ENCODE results near the gene PRDM11. TPM values are rescaled to one million over a fixed set of nuclear protein-coding genes. Genes with fewer than 3 reads are reported as not detected.

PRDM11 gene
- total and polyA plus RNA-seq, 2 of the 8 experiments (the other 6 are each of a cell fraction or from before 2014, with no cell fraction given), result 3.6 to 11.7 TPM

DNA sequence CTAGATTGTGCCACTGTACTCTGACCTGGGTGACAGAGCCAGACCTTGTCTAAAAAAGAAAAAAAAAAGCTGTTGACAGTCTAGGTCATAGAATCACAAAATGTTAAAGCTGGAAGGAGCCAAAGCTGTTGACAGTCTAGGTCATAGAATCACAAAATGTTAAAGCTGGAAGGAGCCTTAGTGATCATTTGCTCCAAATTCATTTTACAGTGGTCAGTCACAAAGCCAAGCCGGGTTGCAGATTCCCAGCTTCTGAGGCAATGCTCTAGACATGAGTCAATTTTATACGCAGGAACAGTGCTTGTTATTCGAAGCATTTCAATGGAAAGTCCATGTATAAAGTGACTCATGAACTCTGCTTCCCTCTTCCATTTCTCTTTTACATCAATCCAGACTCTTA lies 92.3 kb downstream of the PRDM11 start:
- no peaks in the 10 kb centered on the region for H3K36me3 ChIP-seq (ENCODE audit: control insufficient read depth in 2 of 4, insufficient read depth in 4 of 4, low read length in 3 of 4)
- no peaks in the 10 kb centered on the region for H3K79me1 ChIP-seq (ENCODE audit: low read depth, low read length)
- no peak overlapping the region for H2AFZ ChIP-seq (ENCODE audit: low read length)
- H2AK5ac ChIP-seq (ENCODE audit: low read depth, low read length), result no peak overlapping the region
- FAIRE-seq (no peak), DNase-seq (ENCODE audit: low read depth in 1 of 2, low spot score in 2 of 2) (no peak)
- no peak overlapping the region for H3K23ac ChIP-seq (ENCODE audit: insufficient read length)
- peaks cover 0 to 3% of the 10 kb centered on the region in 2 experiments; a peak in 1 of 4 replicates for H3K9me3 ChIP-seq (ENCODE audit: insufficient read depth in 2 of 2, low read depth in 1 of 2, low read length in 1 of 2)
- no peaks in the 10 kb centered on the region for H3K23me2 ChIP-seq (ENCODE audit: low read depth, low read length)
- no peak overlapping the region for H2BK120ac ChIP-seq (replicated peaks; ENCODE audit: low read depth, low read length)
- no peaks in the 10 kb centered on the region for H3K4me1 ChIP-seq (replicated peaks in 1 of 4; ENCODE audit: control insufficient read depth in 3 of 4, insufficient read depth in 4 of 4, low read length in 3 of 4)
- peaks cover 0 to 1% of the 10 kb centered on the region in 2 experiments for H4K20me1 ChIP-seq (replicated peaks in 1 of 2; ENCODE audit: control insufficient read depth in 1 of 2, insufficient read depth in 2 of 2, low read length in 2 of 2)
- H3K4me3 ChIP-seq (ENCODE audit: extremely low read depth in 1 of 4, insufficient read depth in 2 of 4, low read depth in 3 of 4, low read length in 4 of 4), result no peak overlapping the region
- H3K4ac ChIP-seq (replicated peaks; ENCODE audit: insufficient read length, low read depth, low read length), result no peak overlapping the region
- CTCF ChIA-PET (ENCODE audit: partially characterized antibody), result interaction anchor here (0.6 to 9.7 kb wide), 10 partner anchors 13 to 312 kb away, joined by 3 to 64 read pairs (median 4); no protein-coding TSS in a partner anchor
- POLR2A ChIA-PET (ENCODE audit: partially characterized antibody), result no interaction called here
- H3K56ac ChIP-seq (replicated peaks; ENCODE audit: insufficient read length, low read depth, low read length), result no peak overlapping the region
- H3K14ac ChIP-seq (ENCODE audit: insufficient read length), result no peak overlapping the region
- no peak overlapping the region for H3K18ac ChIP-seq (ENCODE audit: extremely low read depth, low read length)
- no peaks in the 10 kb centered on the region for H3K27me3 ChIP-seq (replicated peaks in 1 of 4; ENCODE audit: control insufficient read depth in 3 of 4, extremely low read depth in 1 of 4, insufficient read depth in 3 of 4, low read length in 3 of 4)
- H2BK12ac ChIP-seq (ENCODE audit: low read depth, low read length), result no peak overlapping the region
- H3K27ac ChIP-seq (ENCODE audit: low read depth, low read length), result no peak overlapping the region
- H3K4me2 ChIP-seq (ENCODE audit: insufficient read depth in 1 of 2, low read depth in 2 of 2, low read length in 2 of 2), result no peak overlapping the region
- H4K8ac ChIP-seq (ENCODE audit: extremely low read depth, insufficient read depth, low read length), result no peak overlapping the region
- no peak overlapping the region for H2BK15ac ChIP-seq (ENCODE audit: low read length)
- WGBS, 2 experiments (ENCODE audit: extremely low coverage in 1 of 2, insufficient coverage in 1 of 2, insufficient read length in 1 of 2, insufficient replicate concordance in 2 of 2, low coverage in 1 of 2, low lambda C conversion rate in 2 of 2, missing lambda C conversion rate in 1 of 2), result 88% methylated on average over 3 of the region's 3 CpGs; no CpG with 5 or more reads in 1 of the 2 experiments
- TF ChIP-seq SP2 (IDR thresholded peaks at IDR 0.05; ENCODE audit: low read length), result no peak
- no peak for TF ChIP-seq TAF7 (optimal IDR thresholded peaks at IDR 0.05; ENCODE audit: borderline replicate concordance, low read depth, low read length)
- TF ChIP-seq GABPA (IDR thresholded peaks at IDR 0.05; ENCODE audit: borderline replicate concordance, insufficient read depth, low read length), result no peak
- TF ChIP-seq SIN3A (conservative IDR thresholded peaks at IDR 0.05 in 1 of 2, IDR thresholded peaks at IDR 0.05 in 1 of 2; ENCODE audit: low read depth in 1 of 2, low read length in 2 of 2), result no peak
- no peak for TF ChIP-seq POLR2A (IDR thresholded peaks at IDR 0.05; ENCODE audit: control extremely low read depth in 1 of 2, low read depth in 2 of 2, low read length in 2 of 2)
- TF ChIP-seq RFX5 (IDR thresholded peaks at IDR 0.05; ENCODE audit: borderline replicate concordance, low read depth, low read length), result no peak
- H2BK20ac ChIP-seq (ENCODE audit: low read length), result no peak overlapping the region
- H3K79me2 ChIP-seq (ENCODE audit: control insufficient read depth in 1 of 2, insufficient read depth in 2 of 2, low read length in 2 of 2), result no peaks in the 10 kb centered on the region
- no peak overlapping the region for H2BK5ac ChIP-seq (ENCODE audit: low read depth, low read length)
- no peak overlapping the region for H4K5ac ChIP-seq (ENCODE audit: insufficient read length, low read depth, low read length)
- no peak overlapping the region for H4K91ac ChIP-seq (replicated peaks; ENCODE audit: insufficient read length, low read length)
- no peak overlapping the region for H3K9ac ChIP-seq (replicated peaks in 1 of 4; ENCODE audit: extremely low read depth in 1 of 4, low read depth in 3 of 4, low read length in 3 of 4)

All from H1 (cell line).